Erythroblast (primary cell): ENCODE measurements around the gene SNX10.

Experiments used
- GATA1 ChIP-seq: IDR thresholded peaks from 2 replicates; pipeline ENCODE4 v1.6.1; 2011; ENCODE audit warnings: low read depth, mild to moderate bottlenecking, control low read depth, low read length, moderate library complexity
- POLR2A ChIP-seq: IDR thresholded peaks from 2 replicates; pipeline ENCODE4 v1.6.1; 2011; ENCODE audit warnings: mild to moderate bottlenecking, low read length

GRCh38 chr7:26375726-26376174, 84.1 kb downstream of the SNX10 start:
- TF ChIP-seq GATA1 (no peak), POLR2A (no peak)
